ENCODE data around the gene MRPS15. TPM values are rescaled to one million over a fixed set of nuclear protein-coding genes. Genes with fewer than 3 reads are reported as not detected.
"Not testable (repeated sequence)": the region's sequence is repeated elsewhere in the genome, so short reads cannot be mapped to it uniquely, and the experiment has no call there.

The MRPS15 gene
- total RNA-seq, 2 experiments from 2014 or later: 113 to 115 TPM

GRCh38 chr1:36481771-36482723 lies 17.9 kb upstream of the MRPS15 start:
- Mint-ChIP-seq H3K4me3 (no peak overlapping the region), H3K36me3 (no peaks in the 10 kb centered on the region), H3K27ac (no peak overlapping the region), H3K9me3 (no peaks in the 10 kb centered on the region), H3K4me1 (ENCODE audit: low read depth) (peaks cover 7% of the 10 kb centered on the region), H3K27me3 (no peaks in the 10 kb centered on the region)
- CTCF ChIA-PET: no interaction called here
- POLR2A ChIA-PET: no interaction called here
- intact Hi-C loops (cut with micrococcal nuclease): no loop called here
- DNase-seq: no peak

- H3K9me3 Mint-ChIP-seq: no peaks in the 10 kb centered on the region
- POLR2A ChIA-PET: no interaction called here
- intact Hi-C loops (cut with micrococcal nuclease): no loop called here
These were observed 16.9 kb upstream of the MRPS15 start for GRCh38 chr1:36481091-36481490.

GRCh38 chr1:36480161-36480560 lies 16.0 kb upstream of the MRPS15 start:
- no peaks in the 10 kb centered on the region for H3K36me3 Mint-ChIP-seq
- H3K4me3 Mint-ChIP-seq: no peak overlapping the region
- H3K4me1 Mint-ChIP-seq (ENCODE audit: low read depth): peaks cover 7% of the 10 kb centered on the region
- no peak for DNase-seq
- H3K27me3 Mint-ChIP-seq: no peaks in the 10 kb centered on the region
- H3K9me3 Mint-ChIP-seq: no peaks in the 10 kb centered on the region
- ChIA-PET CTCF (no interaction called here), POLR2A (no interaction called here)
- intact Hi-C loops (cut with micrococcal nuclease): no loop called here
- no peak overlapping the region for H3K27ac Mint-ChIP-seq

More at GRCh38 chr1:36481091-36481490, 16.9 kb upstream of the MRPS15 start:
- H3K36me3 Mint-ChIP-seq: no peaks in the 10 kb centered on the region
- CTCF ChIA-PET: no interaction called here
- no peak overlapping the region for H3K4me3 Mint-ChIP-seq
- no peak for DNase-seq
- H3K27me3 Mint-ChIP-seq: no peaks in the 10 kb centered on the region
- H3K4me1 Mint-ChIP-seq (ENCODE audit: low read depth): peaks cover 7% of the 10 kb centered on the region
- H3K27ac Mint-ChIP-seq: no peak overlapping the region

GRCh38 chr1:36479505-36480051 lies 15.4 kb upstream of the MRPS15 start:
- no peaks in the 10 kb centered on the region for H3K9me3 Mint-ChIP-seq
- H3K36me3 Mint-ChIP-seq: no peaks in the 10 kb centered on the region
- intact Hi-C loops (cut with micrococcal nuclease): no loop called here
- H3K27ac Mint-ChIP-seq: no peak overlapping the region
- no peaks in the 10 kb centered on the region for H3K27me3 Mint-ChIP-seq
- peaks cover 9% of the 10 kb centered on the region for H3K4me1 Mint-ChIP-seq (ENCODE audit: low read depth)
- ChIA-PET POLR2A (no interaction called here), CTCF (no interaction called here)
- no peak overlapping the region for H3K4me3 Mint-ChIP-seq
- DNase-seq: no peak

GRCh38 chr1:36477615-36478014 lies 13.4 kb upstream of the MRPS15 start:
- not testable (repeated sequence) for H3K36me3 Mint-ChIP-seq, H3K9me3 Mint-ChIP-seq

GRCh38 chr1:36476945-36477344 lies 12.8 kb upstream of the MRPS15 start:
- Mint-ChIP-seq H3K4me3 (no peak overlapping the region), H3K27ac (no peak overlapping the region), H3K4me1 (ENCODE audit: low read depth) (peaks cover 9% of the 10 kb centered on the region), H3K36me3 (no peaks in the 10 kb centered on the region), H3K27me3 (no peaks in the 10 kb centered on the region), H3K9me3 (no peaks in the 10 kb centered on the region)
- DNase-seq: no peak
- ChIA-PET POLR2A (no interaction called here), CTCF (interaction anchor here (1.9 kb wide), 1 partner anchor 40 kb away, joined by 7 read pairs; no protein-coding TSS in a partner anchor)
- intact Hi-C loops (cut with micrococcal nuclease): no loop called here

More at GRCh38 chr1:36477615-36478014, 13.4 kb upstream of the MRPS15 start:
- CTCF ChIA-PET; H3K27ac Mint-ChIP-seq; POLR2A ChIA-PET; intact Hi-C loops (cut with micrococcal nuclease); H3K4me3 Mint-ChIP-seq; H3K27me3 Mint-ChIP-seq; DNase-seq: not testable (repeated sequence)
- H3K4me1 Mint-ChIP-seq (ENCODE audit: low read depth): peaks cover 13% of the 10 kb centered on the region

GRCh38 chr1:36475910-36476604 lies 11.9 kb upstream of the MRPS15 start:
- ChIA-PET CTCF (interaction anchor here (1.2 to 1.9 kb wide), 2 partner anchors 11 to 41 kb away, joined by 5 to 7 read pairs; partner anchors contain the start of gene MRPS15), POLR2A (no interaction called here)
- Mint-ChIP-seq H3K4me1 (ENCODE audit: low read depth) (peaks cover 6% of the 10 kb centered on the region), H3K36me3 (no peaks in the 10 kb centered on the region), H3K27ac (no peak overlapping the region), H3K9me3 (no peaks in the 10 kb centered on the region), H3K27me3 (no peaks in the 10 kb centered on the region), H3K4me3 (no peak overlapping the region)
- intact Hi-C loops (cut with micrococcal nuclease): loop anchor here (2.0 kb wide), 1 partner anchor 17 kb away; no protein-coding TSS in a partner anchor
- DNase-seq: no peak

GRCh38 chr1:36475341-36475740 lies 11.2 kb upstream of the MRPS15 start:
- Mint-ChIP-seq H3K4me1 (ENCODE audit: low read depth) (peaks cover 6% of the 10 kb centered on the region), H3K9me3 (no peaks in the 10 kb centered on the region), H3K27me3 (no peaks in the 10 kb centered on the region), H3K27ac (no peak overlapping the region), H3K36me3 (no peaks in the 10 kb centered on the region), H3K4me3 (no peak overlapping the region)
- CTCF ChIA-PET: interaction anchor here (1.2 to 1.9 kb wide), 2 partner anchors 11 to 41 kb away, joined by 5 to 7 read pairs; partner anchors contain the start of gene MRPS15
- intact Hi-C loops (cut with micrococcal nuclease): loop anchor here (2.0 kb wide), 1 partner anchor 17 kb away; no protein-coding TSS in a partner anchor
- POLR2A ChIA-PET: interaction anchor here (1.1 kb wide), 1 partner anchor 10 kb away, joined by 3 read pairs; no protein-coding TSS in a partner anchor
- DNase-seq: no peak

GRCh38 chr1:36472656-36473055 lies 8.5 kb upstream of the MRPS15 start:
- no peaks in the 10 kb centered on the region for H3K36me3 Mint-ChIP-seq
- H3K9me3 Mint-ChIP-seq: no peaks in the 10 kb centered on the region
- ChIA-PET CTCF (no interaction called here), POLR2A (no interaction called here)
- H3K27me3 Mint-ChIP-seq: no peaks in the 10 kb centered on the region
- no peak for DNase-seq
- no peak overlapping the region for H3K4me3 Mint-ChIP-seq
- H3K27ac Mint-ChIP-seq: no peak overlapping the region
- peaks cover 6% of the 10 kb centered on the region for H3K4me1 Mint-ChIP-seq (ENCODE audit: low read depth)
- intact Hi-C loops (cut with micrococcal nuclease): no loop called here

- POLR2A ChIA-PET: no interaction called here
- intact Hi-C loops (cut with micrococcal nuclease): no loop called here
- no peaks in the 10 kb centered on the region for H3K36me3 Mint-ChIP-seq
- H3K27ac Mint-ChIP-seq: no peak overlapping the region
- no peaks in the 10 kb centered on the region for H3K9me3 Mint-ChIP-seq
- no peak for DNase-seq
- CTCF ChIA-PET: no interaction called here
- H3K27me3 Mint-ChIP-seq: no peaks in the 10 kb centered on the region
- H3K4me1 Mint-ChIP-seq (ENCODE audit: low read depth): peaks cover 6% of the 10 kb centered on the region
- H3K4me3 Mint-ChIP-seq: no peak overlapping the region
These were observed 7.9 kb upstream of the MRPS15 start for GRCh38 chr1:36471830-36472641.

- intact Hi-C loops (cut with micrococcal nuclease): no loop called here
- Mint-ChIP-seq H3K27ac (no peak overlapping the region), H3K36me3 (no peaks in the 10 kb centered on the region), H3K4me1 (ENCODE audit: low read depth) (peaks cover 9% of the 10 kb centered on the region), H3K27me3 (no peaks in the 10 kb centered on the region), H3K9me3 (no peaks in the 10 kb centered on the region), H3K4me3 (no peak overlapping the region)
- ChIA-PET POLR2A (no interaction called here), CTCF (interaction anchor here (0.5 to 1.5 kb wide), 2 partner anchors 48 to 1223 kb away, joined by 3 to 6 read pairs; no protein-coding TSS in a partner anchor)
- no peak for DNase-seq
These were observed 5.0 kb upstream of the MRPS15 start for GRCh38 chr1:36469163-36469562.

Data from activated CD4-positive, alpha-beta memory T cell treated with anti-CD3 and anti-CD28 coated beads for 36 hours (primary cell).